GM12864 (cell line): ENCODE measurements around the gene TMEM255B.

Experiments
- DNase-seq: peaks from one replicate; pipeline ENCODE4 v3.0.0-alpha.2; 2011; ENCODE audit warnings: low read depth
- H3K4me3 ChIP-seq: 2 replicates; pipeline ENCODE4 v1.5.1; 2011; ENCODE audit warnings: mild to moderate bottlenecking, low read depth, low read length, control low read depth
- CTCF ChIP-seq: IDR thresholded peaks from 2 replicates; pipeline ENCODE4 v1.5.1; 2011; ENCODE audit warnings: low read depth, mild to moderate bottlenecking, moderate library complexity, low read length, control low read depth, inconsistent platforms; ENCODE audit errors: missing control alignments

Gene TMEM255B

GRCh38 chr13:113806526-113806925 lies 47.5 kb downstream of the TMEM255B start:
- H3K4me3 ChIP-seq, result no peak overlapping the region
- no peak for TF ChIP-seq CTCF
- DNase-seq, result no peak

GRCh38 chr13:113808058-113808834 lies 49.2 kb downstream of the TMEM255B start:
- TF ChIP-seq CTCF, result no peak
- DNase-seq, result no peak
- no peak overlapping the region for H3K4me3 ChIP-seq

GRCh38 chr13:113809934-113810333 lies 50.9 kb downstream of the TMEM255B start:
- no peak for DNase-seq
- H3K4me3 ChIP-seq, result no peak overlapping the region
- TF ChIP-seq CTCF, result no peak

GRCh38 chr13:113810640-113811039 lies 51.6 kb downstream of the TMEM255B start:
- no peak for DNase-seq
- TF ChIP-seq CTCF, result no peak
- no peak overlapping the region for H3K4me3 ChIP-seq

- H3K4me3 ChIP-seq, result no peak overlapping the region
- TF ChIP-seq CTCF, result no peak
- DNase-seq, result no peak
Measured at GRCh38 chr13:113811081-113811928, 52.3 kb downstream of the TMEM255B start.

- DNase-seq, result no peak
- H3K4me3 ChIP-seq, result no peak overlapping the region
- no peak for TF ChIP-seq CTCF
Measured at GRCh38 chr13:113812178-113813040, 53.4 kb downstream of the TMEM255B start.
